Activated CD8-positive, alpha-beta memory T cell treated with anti-CD3 and anti-CD28 coated beads for 4 hours (primary cell): ENCODE measurements around the gene PBOV1.
"Not testable (repeated sequence)": the region's sequence is repeated elsewhere in the genome, so short reads cannot be mapped to it uniquely, and the experiment has no call there.

Experiments used
- DNase-seq, 2 donors: peaks; one replicate each; pipeline ENCODE4 v3.0.0-alpha.2; 2020; ENCODE audit warnings: low read depth in 2 of 2

The PBOV1 gene

GRCh38 chr6:138238368-138238767 is 20.1 kb upstream of the PBOV1 start:
- DNase-seq = no peak

- no peak for DNase-seq
Measured at GRCh38 chr6:138237463-138237862, 19.2 kb upstream of the PBOV1 start.

- DNase-seq = no peak
Measured at GRCh38 chr6:138235693-138236092, 17.4 kb upstream of the PBOV1 start.

GRCh38 chr6:138235205-138235604 is 16.9 kb upstream of the PBOV1 start:
- no peak for DNase-seq

GRCh38 chr6:138234363-138234762 is 16.1 kb upstream of the PBOV1 start:
- DNase-seq = no peak

- no peak for DNase-seq
Measured at GRCh38 chr6:138231381-138231886, 13.1 kb upstream of the PBOV1 start.

GRCh38 chr6:138230759-138231380 is 12.6 kb upstream of the PBOV1 start:
- DNase-seq = no peak

- no peak for DNase-seq
Measured at GRCh38 chr6:138230221-138230620, 11.9 kb upstream of the PBOV1 start.

- DNase-seq = no peak
Measured at GRCh38 chr6:138229663-138230179, 11.4 kb upstream of the PBOV1 start.

GRCh38 chr6:138229072-138229471 is 10.8 kb upstream of the PBOV1 start:
- no peak for DNase-seq

- no peak for DNase-seq
Measured at GRCh38 chr6:138227316-138227781, 9.1 kb upstream of the PBOV1 start.

GRCh38 chr6:138226700-138227315 is 8.5 kb upstream of the PBOV1 start:
- no peak for DNase-seq

GRCh38 chr6:138225953-138226352 is 7.7 kb upstream of the PBOV1 start:
- no peak for DNase-seq

GRCh38 chr6:138222901-138223546 is 4.7 kb upstream of the PBOV1 start:
- no peak for DNase-seq

- DNase-seq = no peak
Measured at GRCh38 chr6:138219901-138220300, 1.6 kb upstream of the PBOV1 start.

GRCh38 chr6:138219398-138219797 is 1.1 kb upstream of the PBOV1 start:
- no peak for DNase-seq

GRCh38 chr6:138215093-138215782 is 3.1 kb downstream of the PBOV1 start:
- DNase-seq = no peak

- not testable (repeated sequence) for DNase-seq
Measured at GRCh38 chr6:138212530-138212929, 5.8 kb downstream of the PBOV1 start.

- DNase-seq = no peak
Measured at GRCh38 chr6:138211601-138212000, 6.7 kb downstream of the PBOV1 start.

GRCh38 chr6:138211048-138211581 is 7.2 kb downstream of the PBOV1 start:
- DNase-seq = no peak

GRCh38 chr6:138206862-138207261 is 11.4 kb downstream of the PBOV1 start:
- DNase-seq = no peak
